ENCODE measurements around the gene DNAJB12.

Gene DNAJB12

DNA sequence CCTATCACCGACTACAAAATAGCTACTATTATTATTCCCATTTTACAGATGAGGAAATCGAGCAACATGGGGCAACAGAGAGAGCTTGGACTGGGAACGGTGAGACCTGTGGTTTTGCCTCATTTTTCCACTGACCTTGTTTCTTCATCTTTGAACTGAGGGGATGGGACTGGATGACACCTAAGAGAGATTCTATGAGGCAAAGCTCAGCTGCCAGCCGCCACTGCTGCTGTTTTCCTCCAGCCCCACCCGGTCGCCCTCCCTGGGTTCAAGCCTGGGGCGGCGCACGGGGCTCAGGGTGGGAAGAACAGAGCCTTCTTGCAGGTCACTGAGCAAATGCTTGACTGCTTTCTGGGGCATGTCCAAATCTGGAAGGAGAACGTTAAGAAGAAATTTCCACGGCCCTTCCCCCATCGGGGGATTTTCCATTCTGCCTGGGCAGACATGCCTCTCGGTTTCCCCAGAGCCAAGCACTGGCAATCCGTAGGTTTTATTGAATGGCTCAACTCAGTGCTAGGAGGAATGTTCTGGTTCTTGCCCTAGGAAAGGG lies 68.7 kb downstream of the DNAJB12 start:
- no peak for DNase-seq

DNA sequence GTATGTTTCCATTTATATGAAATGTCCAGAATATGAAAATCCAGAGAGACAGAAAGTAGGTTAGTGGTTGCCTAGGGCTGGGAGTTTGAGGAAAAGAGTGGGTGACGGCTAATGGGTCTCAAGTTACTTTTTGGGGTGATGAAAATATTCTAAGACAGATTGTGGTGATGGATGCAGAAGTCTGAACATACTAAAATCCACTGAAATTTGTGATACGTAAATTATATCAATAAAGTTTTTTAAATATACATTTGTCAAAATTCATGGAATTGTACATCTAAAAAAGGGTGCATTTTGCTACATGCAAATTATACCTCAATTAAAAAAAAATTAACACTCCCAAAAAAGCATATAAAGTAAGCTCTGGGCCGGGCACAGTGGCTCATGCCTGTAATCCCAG lies 71.6 kb downstream of the DNAJB12 start:
- no peak for DNase-seq
